K562 (cell line): Measurements from ENCODE around the gene DENND1A.

ENCODE experiments used
- PTBP1 ChIP-seq: fragments of 200-400 bp; formaldehyde crosslinking; IDR thresholded peaks from 2 replicates; pipeline ENCODE4 v1.6.1; 2017; ENCODE audit warnings: low read depth, low read length
- RAD21 ChIP-seq, 2 experiments: fragments of 250-450 bp in 1 of 2; fragments of 450-650 bp in 1 of 2; sonication (Bioruptor Pico) in 1 of 2; formaldehyde crosslinking in 1 of 2; IDR thresholded peaks in 1 of 2; conservative IDR thresholded peaks in 1 of 2; 2 replicates each; pipeline versions ENCODE4 v1.4.0 to v1.8.0; 2020 to 2022; ENCODE audit warnings: mild to moderate bottlenecking in 2 of 2, moderate library complexity in 1 of 2
- SMARCE1 ChIP-seq: fragments of 450-650 bp; IDR thresholded peaks from 2 replicates; pipeline ENCODE4 v1.7.1; 2016; ENCODE audit warnings: mild to moderate bottlenecking
- SP1 ChIP-seq: sonication (generic); formaldehyde crosslinking; IDR thresholded peaks from 2 replicates; pipeline ENCODE4 v1.8.1; 2022; ENCODE audit warnings: mild to moderate bottlenecking, missing genetic modification reagents
- SUPT5H ChIP-seq: fragments of 450-650 bp; IDR thresholded peaks from 2 replicates; pipeline ENCODE4 v1.6.1; 2016
- YY1 ChIP-seq, 3 experiments: IDR thresholded peaks; 2 replicates each; pipeline ENCODE4 v1.6.1; 2011; ENCODE audit warnings: low read length in 2 of 3, mild to moderate bottlenecking in 2 of 3, moderate library complexity in 2 of 3, borderline replicate concordance in 1 of 3, control low read depth in 1 of 3, low read depth in 1 of 3; ENCODE audit not compliant: insufficient read depth in 3 of 3, insufficient replicate concordance in 2 of 3, control insufficient read depth in 1 of 3, insufficient read length in 1 of 3; ENCODE audit errors: extremely low read depth in 1 of 3
- ZNF699 ChIP-seq: fragments of 250-450 bp; sonication (Bioruptor Pico); IDR thresholded peaks from 2 replicates; pipeline ENCODE4 v1.8.0; 2021; ENCODE audit warnings: mild to moderate bottlenecking, moderate library complexity; ENCODE audit not compliant: insufficient replicate concordance
- TF ChIP-seq, protein P1 (sequence below), 3 experiments: IDR thresholded peaks in 2 of 3; conservative IDR thresholded peaks in 1 of 3; 2 replicates each; pipeline ENCODE4 v1.5.1; 2011 to 2012; ENCODE audit warnings: low read length in 3 of 3, mild to moderate bottlenecking in 3 of 3, control low read depth in 2 of 3, improper control_type of control experiment in 1 of 3, inconsistent platforms in 1 of 3, low read depth in 1 of 3, mixed read lengths in 1 of 3, moderate library complexity in 1 of 3; ENCODE audit not compliant: insufficient read depth in 2 of 3
- TF ChIP-seq, protein P2 (sequence below): sonication (generic); formaldehyde crosslinking; IDR thresholded peaks from 2 replicates; pipeline ENCODE4 v1.8.1; 2022; ENCODE audit warnings: missing genetic modification reagents

DNA sequence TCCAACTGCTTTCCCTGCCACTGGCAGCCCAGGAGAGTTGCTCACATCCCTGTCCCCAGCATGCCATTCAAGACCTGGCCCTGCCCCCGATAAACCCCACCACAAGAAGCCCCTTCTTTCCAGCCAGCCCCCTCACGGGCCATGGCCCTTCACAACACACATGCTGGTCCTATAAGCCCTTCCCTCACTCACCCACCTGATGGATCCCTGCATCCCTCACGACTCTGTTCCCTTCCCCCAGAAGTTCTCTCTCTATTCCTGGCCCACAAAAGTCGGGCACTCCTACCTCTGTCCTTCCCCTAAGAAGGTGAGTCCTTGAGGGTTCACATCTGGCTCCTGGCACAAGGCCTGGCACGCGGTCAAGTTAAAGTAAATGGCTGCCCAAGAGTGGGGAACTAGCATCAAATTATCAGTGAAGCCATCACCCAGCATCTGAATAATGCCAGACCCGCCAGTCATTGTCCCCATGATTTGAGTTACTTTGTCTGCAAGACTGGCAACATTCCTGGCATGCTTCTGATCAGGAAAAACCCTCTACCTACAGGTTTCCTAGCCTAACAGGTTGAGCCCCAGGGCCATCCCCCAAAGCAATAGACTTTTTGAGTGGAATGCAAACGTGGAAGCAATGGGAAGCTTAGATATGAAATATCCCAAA is 508.0 kb downstream of the DENND1A start:
- TF ChIP-seq PTBP1 = no peak
- TF ChIP-seq SP1 (CRISPR knock-in tag) = no peak
- TF ChIP-seq YY1 (IDR thresholded peaks at IDR 0.05; ENCODE audit: borderline replicate concordance in 1 of 3, control insufficient read depth in 1 of 3, extremely low read depth in 1 of 3, insufficient read depth in 3 of 3, insufficient read length in 1 of 3, insufficient replicate concordance in 2 of 3, low read depth in 1 of 3, low read length in 2 of 3) = no peak
- TF ChIP-seq, protein P1, sequence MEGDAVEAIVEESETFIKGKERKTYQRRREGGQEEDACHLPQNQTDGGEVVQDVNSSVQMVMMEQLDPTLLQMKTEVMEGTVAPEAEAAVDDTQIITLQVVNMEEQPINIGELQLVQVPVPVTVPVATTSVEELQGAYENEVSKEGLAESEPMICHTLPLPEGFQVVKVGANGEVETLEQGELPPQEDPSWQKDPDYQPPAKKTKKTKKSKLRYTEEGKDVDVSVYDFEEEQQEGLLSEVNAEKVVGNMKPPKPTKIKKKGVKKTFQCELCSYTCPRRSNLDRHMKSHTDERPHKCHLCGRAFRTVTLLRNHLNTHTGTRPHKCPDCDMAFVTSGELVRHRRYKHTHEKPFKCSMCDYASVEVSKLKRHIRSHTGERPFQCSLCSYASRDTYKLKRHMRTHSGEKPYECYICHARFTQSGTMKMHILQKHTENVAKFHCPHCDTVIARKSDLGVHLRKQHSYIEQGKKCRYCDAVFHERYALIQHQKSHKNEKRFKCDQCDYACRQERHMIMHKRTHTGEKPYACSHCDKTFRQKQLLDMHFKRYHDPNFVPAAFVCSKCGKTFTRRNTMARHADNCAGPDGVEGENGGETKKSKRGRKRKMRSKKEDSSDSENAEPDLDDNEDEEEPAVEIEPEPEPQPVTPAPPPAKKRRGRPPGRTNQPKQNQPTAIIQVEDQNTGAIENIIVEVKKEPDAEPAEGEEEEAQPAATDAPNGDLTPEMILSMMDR (IDR thresholded peaks at IDR 0.05 in 2 of 3, conservative IDR thresholded peaks at IDR 0.05 in 1 of 3; ENCODE audit: insufficient read depth in 2 of 3, low read depth in 1 of 3, low read length in 3 of 3) = no peak
- TF ChIP-seq SUPT5H = no peak
- no peak for TF ChIP-seq ZNF699 (CRISPR knock-in tag)
- TF ChIP-seq SMARCE1 = no peak
- TF ChIP-seq RAD21 (CRISPR knock-in tag; conservative IDR thresholded peaks at IDR 0.05 in 1 of 2, IDR thresholded peaks at IDR 0.05 in 1 of 2) = no peak
- TF ChIP-seq, protein P2, sequence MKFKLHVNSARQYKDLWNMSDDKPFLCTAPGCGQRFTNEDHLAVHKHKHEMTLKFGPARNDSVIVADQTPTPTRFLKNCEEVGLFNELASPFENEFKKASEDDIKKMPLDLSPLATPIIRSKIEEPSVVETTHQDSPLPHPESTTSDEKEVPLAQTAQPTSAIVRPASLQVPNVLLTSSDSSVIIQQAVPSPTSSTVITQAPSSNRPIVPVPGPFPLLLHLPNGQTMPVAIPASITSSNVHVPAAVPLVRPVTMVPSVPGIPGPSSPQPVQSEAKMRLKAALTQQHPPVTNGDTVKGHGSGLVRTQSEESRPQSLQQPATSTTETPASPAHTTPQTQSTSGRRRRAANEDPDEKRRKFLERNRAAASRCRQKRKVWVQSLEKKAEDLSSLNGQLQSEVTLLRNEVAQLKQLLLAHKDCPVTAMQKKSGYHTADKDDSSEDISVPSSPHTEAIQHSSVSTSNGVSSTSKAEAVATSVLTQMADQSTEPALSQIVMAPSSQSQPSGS (CRISPR knock-in tag) = no peak
